Left ventricle myocardium superior (tissue), 1 donor: ENCODE results near the gene PRELID2. TPM values are rescaled to one million over a fixed set of nuclear protein-coding genes. Genes with fewer than 3 reads are reported as not detected.
"Not testable (repeated sequence)": the region's sequence is repeated elsewhere in the genome, so short reads cannot be mapped to it uniquely, and the experiment has no call there.

Source experiments
- ATAC-seq: fragments of 200-7000 bp; cut with Tn5 transposase; one replicate; pipeline ENCODE4 v1.9.1; 2020; ENCODE audit warnings: mild to moderate bottlenecking, moderate library complexity
- DNase-seq: peaks from one replicate; pipeline ENCODE4 v3.0.0-alpha.2; 2020
- intact Hi-C: fragments of 100-400 bp; cut with micrococcal nuclease; formaldehyde crosslinking; loops from one replicate; pipeline ENCODE4 v1.11.0; 2022
- total RNA-seq: library from RNA; stranded (reverse); fragmentation: NEBNext Ultra II Directional; extraction: Animal tissue kit (Norgen Biotek cat#: 25700); gene quantifications from one replicate; pipeline ENCODE4 v1.2.1, GENCODE V29; 2021
- donor health status: DM: no; HTN: yes; CAD: no; lungs with severe emphysema.

PRELID2 gene
- total RNA-seq, 1 donor from 2014 or later = 18.9 TPM

GRCh38 chr5:145846081-145846480 is 10.9 kb upstream of the PRELID2 start:
- no peak for DNase-seq
- ATAC-seq = no peak
- intact Hi-C loops = no loop called here

DNA sequence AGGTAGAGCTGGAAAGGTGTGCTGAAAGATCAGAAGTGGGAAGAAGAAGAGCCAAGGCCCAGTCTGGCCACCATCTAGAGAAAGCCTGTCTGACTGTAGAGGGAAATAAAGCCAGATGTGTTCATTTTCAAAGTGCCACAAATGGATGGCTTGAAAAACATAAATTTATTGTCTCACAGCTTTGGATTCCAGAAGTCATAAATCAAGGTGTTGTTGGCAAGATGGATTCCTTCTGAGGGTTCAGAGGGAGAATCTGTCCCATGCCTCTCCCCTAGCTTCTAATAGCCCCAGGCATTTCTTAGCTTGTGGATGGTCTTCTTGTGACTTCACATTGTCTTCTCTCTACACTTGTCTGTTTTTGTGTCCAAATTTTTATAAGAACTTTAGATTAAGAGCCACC is 6.2 kb upstream of the PRELID2 start:
- ATAC-seq (no peak), DNase-seq (no peak)
- intact Hi-C loops = no loop called here

DNA sequence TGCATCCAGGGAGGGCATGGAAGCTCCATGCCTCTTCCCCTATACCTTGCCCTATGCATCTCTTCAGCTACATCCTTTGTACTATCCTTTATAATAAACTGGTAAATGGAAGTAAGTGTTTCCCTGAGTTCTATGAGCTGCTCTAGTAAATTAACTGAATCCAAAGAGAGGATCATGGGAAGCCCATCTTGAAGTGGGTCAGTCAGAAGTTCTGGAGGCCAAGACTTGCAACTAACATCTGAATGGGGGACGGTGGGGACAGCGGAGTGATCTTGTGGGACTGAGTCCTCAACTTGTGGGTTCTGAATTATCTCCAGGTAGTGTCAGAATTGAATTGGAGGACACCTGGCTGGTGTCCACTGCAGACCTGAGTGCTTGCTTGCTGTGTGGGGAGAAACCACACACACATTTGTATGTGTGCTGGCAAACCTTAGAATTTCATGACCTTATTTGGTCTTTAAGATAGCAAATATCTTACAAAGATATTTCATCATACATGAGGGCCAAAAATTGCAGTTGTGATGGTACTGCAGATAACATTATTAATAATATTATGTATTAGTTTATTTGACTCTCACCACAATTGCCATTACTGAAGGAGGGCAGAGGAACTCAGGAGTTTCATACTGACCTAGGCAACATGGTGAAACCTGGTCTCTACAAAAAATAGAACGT is 5.5 kb upstream of the PRELID2 start:
- intact Hi-C loops = no loop called here
- no peak for DNase-seq
- no peak for ATAC-seq

DNA sequence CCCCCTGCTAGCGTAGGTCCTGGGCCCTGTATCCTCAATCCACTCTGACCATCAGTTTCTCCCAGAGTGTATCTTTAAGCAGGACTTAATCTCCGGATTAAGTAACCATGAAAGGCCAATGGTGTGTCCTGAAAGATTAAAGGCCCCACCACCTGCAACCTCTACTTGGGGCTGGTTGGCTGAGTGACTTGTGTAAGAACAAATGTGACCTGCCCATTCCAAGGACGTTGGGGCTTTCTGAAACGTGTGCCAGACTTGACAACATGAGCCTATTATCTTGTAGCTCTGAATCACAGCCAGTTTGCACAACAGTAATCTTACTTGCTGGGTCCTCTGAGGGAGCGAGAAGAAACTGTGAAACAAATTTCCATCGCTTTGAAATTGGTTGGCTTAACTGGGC is 3.1 kb upstream of the PRELID2 start:
- ATAC-seq (no peak), DNase-seq (no peak)
- intact Hi-C loops = loop anchor here (5.0 kb wide), 1 partner anchor 209 kb away; no protein-coding TSS in a partner anchor

DNA sequence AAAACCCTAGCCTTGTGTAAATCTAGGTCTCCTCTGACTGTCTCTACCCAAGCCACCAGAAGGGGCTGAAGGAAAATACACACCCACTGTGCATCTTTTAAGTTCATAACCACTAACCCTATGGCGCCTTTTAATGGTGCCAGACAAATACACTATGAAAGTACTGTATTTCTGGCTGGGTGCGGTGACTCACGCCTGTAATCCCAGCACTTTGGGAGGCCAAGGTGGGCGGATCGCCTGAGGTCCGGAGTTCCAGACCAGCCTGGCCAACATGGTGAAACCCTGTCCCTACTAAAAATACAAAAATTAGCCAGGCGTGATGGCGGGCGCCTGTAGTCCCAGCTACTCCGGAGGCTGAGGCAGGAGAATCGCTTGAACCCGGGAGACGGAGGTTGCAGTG is 1.1 kb upstream of the PRELID2 start:
- ATAC-seq, DNase-seq: not testable (repeated sequence)
- intact Hi-C loops = loop anchor here (5.0 kb wide), 1 partner anchor 211 kb away; no protein-coding TSS in a partner anchor

- DNase-seq (no peak), ATAC-seq (peak; percentile 14)
These were observed 702 bp upstream of the PRELID2 start for GRCh38 chr5:145835848-145836239.

GRCh38 chr5:145834554-145834916 is 607 bp downstream of the PRELID2 start:
- no peak for ATAC-seq
- no peak for DNase-seq
- intact Hi-C loops = no loop called here

More at GRCh38 chr5:145835848-145836239, 702 bp upstream of the PRELID2 start:
- intact Hi-C loops = loop anchor here (5.0 kb wide), 1 partner anchor 211 kb away; no protein-coding TSS in a partner anchor

- intact Hi-C loops = no loop called here
- ATAC-seq = no peak
- DNase-seq = no peak
These were observed 1.4 kb downstream of the PRELID2 start for GRCh38 chr5:145833631-145834200.

DNA sequence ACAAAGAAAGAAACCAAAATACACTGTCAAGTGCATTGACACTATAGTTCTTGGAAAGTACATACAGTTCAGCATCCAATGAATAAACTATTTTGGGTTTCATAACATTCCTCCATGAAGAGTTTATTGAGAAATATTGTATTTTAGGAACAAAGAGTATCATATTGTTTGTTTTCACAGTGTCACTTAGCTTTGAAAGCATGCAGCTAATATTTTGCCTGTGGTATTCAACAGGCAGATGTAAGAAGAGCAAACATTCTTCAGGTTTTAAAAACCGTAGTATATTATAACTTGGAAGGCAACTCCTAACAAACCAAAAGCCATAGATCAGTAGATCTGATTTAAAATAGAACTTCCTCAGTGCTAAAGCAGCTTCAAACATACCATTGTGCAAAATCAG is 4.5 kb downstream of the PRELID2 start:
- ATAC-seq (no peak), DNase-seq (no peak)
- intact Hi-C loops = no loop called here

DNA sequence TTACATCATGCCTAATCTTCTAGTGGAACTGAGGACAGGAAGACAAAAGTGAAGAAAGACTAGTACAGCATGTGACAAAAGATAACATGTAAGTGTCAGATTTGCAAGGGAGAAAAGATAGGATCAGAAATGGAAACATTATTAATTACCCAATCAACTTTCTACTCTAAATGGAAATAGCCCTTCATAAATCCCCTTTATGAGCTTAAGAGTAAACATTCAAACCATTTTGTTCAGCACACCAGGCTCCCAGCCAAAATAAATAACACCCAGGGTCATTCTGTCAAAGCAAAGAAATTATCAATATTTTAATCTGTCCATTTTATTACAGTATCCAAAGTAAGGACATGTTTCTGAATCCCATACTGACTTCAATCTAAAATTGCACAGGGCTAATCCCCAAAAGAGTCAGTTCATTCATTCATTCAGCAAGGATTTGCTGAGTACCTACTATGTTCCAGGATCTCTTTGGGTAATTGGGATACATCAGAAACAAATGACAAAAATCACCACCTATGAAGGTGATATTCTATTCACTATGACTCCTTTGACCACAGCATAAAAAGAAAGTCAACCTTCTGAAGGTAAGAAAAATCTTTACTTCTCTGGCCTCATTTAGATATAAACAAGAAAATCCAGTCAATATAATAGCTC is 5.3 kb downstream of the PRELID2 start:
- intact Hi-C loops = no loop called here
- ATAC-seq (no peak), DNase-seq (no peak)

GRCh38 chr5:145826895-145827674 is 8.1 kb downstream of the PRELID2 start:
- intact Hi-C loops = no loop called here
- DNase-seq (no peak), ATAC-seq (no peak)

DNA sequence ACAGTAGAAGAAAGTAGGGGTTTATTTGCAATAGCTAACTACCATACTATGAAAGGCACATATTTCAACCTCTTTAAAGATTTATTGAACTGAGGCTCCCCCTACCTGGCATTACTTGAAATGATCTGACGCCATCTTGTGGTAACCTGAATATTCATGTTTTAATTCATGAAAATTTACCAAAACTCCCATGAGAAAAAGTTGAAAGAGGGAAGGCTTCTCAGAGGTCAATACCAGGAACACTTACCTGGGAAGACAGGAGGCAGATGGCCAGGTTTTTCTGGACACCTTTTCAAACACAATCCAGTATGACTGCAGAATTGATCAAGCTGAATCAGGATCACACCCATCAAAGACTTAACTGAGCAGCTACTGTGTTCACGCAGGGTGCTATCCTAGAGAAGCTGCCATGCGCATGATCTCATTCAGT is 9.4 kb downstream of the PRELID2 start:
- ATAC-seq (no peak), DNase-seq (no peak)
- intact Hi-C loops = no loop called here

DNA sequence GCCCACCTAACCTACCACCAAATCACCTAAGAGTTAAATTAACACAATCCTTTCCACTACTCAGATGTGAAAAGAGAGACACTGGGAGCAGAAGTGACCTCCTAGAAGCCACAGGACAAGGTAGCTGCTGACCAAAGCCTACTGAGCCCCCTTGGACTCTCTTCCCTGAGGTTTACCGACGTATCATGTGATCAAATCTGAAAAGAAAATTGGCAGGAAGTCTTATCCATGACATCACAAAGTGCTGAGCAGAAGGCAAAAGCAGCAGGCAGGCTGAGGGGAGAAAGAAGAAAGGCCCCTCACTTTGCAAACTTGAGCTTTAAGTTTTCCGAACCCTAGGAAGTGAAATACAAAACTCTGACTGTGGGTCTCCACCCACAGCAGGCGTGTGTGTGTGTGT is 11.1 kb downstream of the PRELID2 start:
- intact Hi-C loops = no loop called here
- ATAC-seq (no peak), DNase-seq (no peak)

DNA sequence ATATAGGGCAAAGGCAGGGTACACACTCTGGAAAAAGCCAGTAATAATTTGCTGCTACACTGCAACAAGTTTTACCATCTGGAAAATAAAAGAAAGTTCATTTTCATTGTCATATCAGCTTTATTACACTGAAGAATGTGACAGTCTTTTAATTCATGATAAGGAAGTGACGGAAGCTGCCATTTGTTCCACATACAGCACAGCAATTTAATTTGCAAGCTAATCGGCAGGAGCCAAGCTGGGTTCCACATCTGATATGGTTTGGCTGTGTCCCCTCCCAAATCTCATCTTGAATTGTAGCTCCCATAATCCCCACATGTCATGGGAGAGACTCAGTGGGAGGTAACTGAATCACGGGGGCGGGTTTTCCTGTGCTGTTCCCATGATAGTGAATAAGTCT is 16.5 kb downstream of the PRELID2 start:
- ATAC-seq = no peak
- intact Hi-C loops = no loop called here
- no peak for DNase-seq

DNA sequence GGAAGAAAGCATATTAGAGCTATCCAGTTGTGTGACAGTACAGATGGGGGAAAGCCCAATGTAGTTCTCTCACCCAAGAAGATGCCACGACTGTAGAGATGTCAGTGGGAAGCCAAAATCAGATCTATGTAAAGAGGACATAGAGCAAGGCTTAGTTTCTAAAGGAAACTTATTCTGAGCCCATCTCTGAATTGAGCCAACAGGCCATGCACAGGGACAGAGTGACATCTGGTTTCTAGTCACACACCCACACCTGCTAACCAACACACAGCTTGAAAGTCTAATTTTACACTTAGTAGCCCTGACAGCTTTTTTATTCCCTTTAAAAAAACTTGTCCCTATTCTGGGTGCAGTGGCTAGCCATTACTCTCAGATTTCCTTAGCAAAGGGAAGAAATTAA is 22.3 kb downstream of the PRELID2 start:
- ATAC-seq (peak; percentile 25), DNase-seq (no peak)
- intact Hi-C loops = no loop called here

GRCh38 chr5:145811834-145812625 is 23.1 kb downstream of the PRELID2 start:
- ATAC-seq (peak; percentile 87), DNase-seq (no peak)
- intact Hi-C loops = no loop called here

DNA sequence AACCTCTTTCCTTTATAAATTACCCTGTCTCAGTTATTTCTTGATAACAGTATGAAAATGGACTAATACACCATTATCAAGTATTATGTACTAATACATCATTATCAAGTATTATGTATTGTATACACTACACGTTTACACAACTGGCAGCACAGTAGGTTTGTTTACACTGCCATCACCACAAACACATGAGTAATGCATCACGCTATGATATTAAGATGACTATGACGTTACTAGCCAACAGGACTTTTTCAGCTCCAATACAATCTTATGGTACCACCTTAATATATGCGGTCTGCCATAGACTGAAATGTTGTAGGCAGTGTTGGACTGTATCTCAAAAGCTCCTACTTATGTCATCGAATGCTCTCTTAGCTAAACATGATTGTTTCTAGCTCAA is 28.2 kb downstream of the PRELID2 start:
- intact Hi-C loops = no loop called here

DNA sequence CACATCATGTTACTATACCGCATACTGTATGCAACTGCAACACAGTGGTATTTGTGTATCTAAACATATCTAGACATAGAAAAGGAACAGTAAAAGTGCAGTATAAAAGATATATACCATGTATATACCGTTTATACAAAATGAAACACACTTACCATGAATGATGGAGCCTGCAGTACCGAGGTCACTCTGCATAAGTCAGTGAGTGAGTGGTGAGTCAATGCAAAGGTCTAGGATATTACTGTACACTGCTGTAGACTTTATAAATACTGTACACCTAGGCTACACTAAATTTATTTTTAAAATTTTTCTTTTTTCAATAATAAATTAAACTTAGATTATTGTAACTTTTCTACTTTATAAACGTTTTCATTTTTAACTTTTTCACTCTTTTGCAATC is 29.3 kb downstream of the PRELID2 start:
- no peak for ATAC-seq
- intact Hi-C loops = no loop called here
- DNase-seq = no peak

More for the DNA sequence above, 28.2 kb downstream of the PRELID2 start:
- DNase-seq (no peak), ATAC-seq (no peak)

GRCh38 chr5:145804701-145805100 is 30.4 kb downstream of the PRELID2 start:
- intact Hi-C loops = no loop called here
- DNase-seq (no peak), ATAC-seq (no peak)
